Measurements from ENCODE around the gene RPGR.

DNA sequence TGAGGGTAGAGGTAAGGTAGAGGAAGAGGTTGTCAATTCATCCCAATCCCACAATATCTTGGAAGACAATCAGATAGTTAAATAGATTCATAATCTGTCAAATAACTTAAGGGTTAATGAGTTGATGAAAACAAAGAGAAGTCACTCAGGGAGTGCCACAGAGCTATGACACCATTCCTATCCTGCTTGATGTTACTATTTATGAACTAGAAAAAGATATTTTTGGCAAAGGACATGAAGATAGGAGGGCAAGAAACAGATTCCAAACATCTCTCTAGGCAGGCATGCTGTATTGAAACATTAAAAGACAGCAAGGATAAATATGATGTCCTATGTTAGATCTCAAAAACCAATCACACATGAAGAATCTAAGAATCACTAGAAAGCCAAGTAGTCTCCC, 103.1 kb downstream of the RPGR start:
- TF ChIP-seq, protein P1, sequence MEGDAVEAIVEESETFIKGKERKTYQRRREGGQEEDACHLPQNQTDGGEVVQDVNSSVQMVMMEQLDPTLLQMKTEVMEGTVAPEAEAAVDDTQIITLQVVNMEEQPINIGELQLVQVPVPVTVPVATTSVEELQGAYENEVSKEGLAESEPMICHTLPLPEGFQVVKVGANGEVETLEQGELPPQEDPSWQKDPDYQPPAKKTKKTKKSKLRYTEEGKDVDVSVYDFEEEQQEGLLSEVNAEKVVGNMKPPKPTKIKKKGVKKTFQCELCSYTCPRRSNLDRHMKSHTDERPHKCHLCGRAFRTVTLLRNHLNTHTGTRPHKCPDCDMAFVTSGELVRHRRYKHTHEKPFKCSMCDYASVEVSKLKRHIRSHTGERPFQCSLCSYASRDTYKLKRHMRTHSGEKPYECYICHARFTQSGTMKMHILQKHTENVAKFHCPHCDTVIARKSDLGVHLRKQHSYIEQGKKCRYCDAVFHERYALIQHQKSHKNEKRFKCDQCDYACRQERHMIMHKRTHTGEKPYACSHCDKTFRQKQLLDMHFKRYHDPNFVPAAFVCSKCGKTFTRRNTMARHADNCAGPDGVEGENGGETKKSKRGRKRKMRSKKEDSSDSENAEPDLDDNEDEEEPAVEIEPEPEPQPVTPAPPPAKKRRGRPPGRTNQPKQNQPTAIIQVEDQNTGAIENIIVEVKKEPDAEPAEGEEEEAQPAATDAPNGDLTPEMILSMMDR (conservative IDR thresholded peaks at IDR 0.05; ENCODE audit: low read length), result no peak
- no peak for TF ChIP-seq EZH2phosphoT487 (IDR thresholded peaks at IDR 0.05; ENCODE audit: borderline replicate concordance, low read depth, low read length)
